Loucy (cell line): ENCODE measurements around the gene KIRREL1.

Experiments used
- EZH2phosphoT487 ChIP-seq: fragments of 200-600 bp; IDR thresholded peaks from 2 replicates; pipeline ENCODE4 v1.6.1; 2018; ENCODE audit warnings: antibody characterized with exemption, mild to moderate bottlenecking, moderate library complexity, borderline replicate concordance
- TF ChIP-seq, protein P1 (sequence below): fragments of 200-600 bp; sonication (generic); conservative IDR thresholded peaks from 2 replicates; pipeline ENCODE4 v1.5.1; 2014; ENCODE audit warnings: mild to moderate bottlenecking, antibody characterized with exemption, low read length

DNA sequence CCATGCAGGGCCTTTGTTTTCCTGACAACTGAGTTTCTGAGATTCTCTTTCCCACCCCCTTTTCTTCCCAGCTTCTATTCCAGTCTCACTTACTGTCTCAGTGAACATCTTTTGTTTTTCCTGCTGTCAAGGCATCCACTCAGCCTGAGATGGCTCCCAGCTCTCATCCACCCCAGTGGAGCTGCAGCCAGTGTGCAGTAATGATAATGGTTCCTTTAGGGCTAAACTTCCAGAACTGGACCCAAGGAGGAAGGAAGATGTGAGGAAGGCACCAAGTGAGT, 44.4 kb upstream of the KIRREL1 start:
- TF ChIP-seq, protein P1, sequence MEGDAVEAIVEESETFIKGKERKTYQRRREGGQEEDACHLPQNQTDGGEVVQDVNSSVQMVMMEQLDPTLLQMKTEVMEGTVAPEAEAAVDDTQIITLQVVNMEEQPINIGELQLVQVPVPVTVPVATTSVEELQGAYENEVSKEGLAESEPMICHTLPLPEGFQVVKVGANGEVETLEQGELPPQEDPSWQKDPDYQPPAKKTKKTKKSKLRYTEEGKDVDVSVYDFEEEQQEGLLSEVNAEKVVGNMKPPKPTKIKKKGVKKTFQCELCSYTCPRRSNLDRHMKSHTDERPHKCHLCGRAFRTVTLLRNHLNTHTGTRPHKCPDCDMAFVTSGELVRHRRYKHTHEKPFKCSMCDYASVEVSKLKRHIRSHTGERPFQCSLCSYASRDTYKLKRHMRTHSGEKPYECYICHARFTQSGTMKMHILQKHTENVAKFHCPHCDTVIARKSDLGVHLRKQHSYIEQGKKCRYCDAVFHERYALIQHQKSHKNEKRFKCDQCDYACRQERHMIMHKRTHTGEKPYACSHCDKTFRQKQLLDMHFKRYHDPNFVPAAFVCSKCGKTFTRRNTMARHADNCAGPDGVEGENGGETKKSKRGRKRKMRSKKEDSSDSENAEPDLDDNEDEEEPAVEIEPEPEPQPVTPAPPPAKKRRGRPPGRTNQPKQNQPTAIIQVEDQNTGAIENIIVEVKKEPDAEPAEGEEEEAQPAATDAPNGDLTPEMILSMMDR: no peak
- no peak for TF ChIP-seq EZH2phosphoT487
